NCI-H82 treated with DMSO at 0.1 percent for 48 hours (cell line): ENCODE results near the gene GRM5.

Experiments used
- DNase-seq: peaks from one replicate; lab custom pipeline; 2025; ENCODE audit not compliant: unreplicated experiment; lab: John Stamatoyannopoulos, UW

GRM5 gene

DNA sequence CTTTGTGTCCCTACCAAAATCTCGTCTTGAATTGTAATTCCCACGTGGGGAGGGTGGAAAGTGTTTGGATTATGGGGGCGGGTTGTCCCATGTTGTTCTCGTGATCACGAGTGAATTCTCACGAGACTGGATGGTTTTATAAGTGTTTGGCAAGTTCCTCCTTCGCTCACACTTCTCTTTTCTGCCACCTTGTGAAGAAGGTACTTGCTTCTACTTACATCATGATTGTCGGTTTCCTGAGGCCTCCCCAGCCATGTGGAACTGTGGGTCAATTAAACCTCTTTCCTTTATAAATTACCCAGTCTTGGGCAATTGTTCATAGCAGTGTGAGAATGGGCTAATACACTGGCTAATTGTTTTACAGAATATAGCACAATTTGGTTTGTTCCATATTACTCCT, 326.3 kb downstream of the GRM5 start:
- DNase-seq: no peak

DNA sequence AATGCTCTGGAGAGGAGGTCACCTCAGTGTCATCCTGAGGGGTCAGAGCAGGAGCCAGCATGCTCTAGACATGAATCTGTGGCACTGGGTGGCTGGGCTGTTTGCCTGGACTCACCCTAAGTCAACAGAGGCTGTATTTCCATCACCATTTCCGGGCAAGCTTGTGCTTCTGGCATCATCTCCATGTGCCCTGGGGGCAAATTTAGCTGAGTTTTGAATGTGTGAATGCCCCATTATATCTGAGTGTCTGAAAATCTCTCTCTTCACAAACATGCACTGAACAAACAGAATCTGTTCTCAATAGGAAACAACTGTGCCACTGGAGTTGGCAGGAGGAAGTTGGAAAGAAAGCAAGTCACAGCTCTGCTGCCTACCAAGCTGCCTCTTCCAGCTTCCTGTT, 356.2 kb downstream of the GRM5 start:
- no peak for DNase-seq

GRCh38 chr11:88704485-88704884, 361.3 kb downstream of the GRM5 start:
- no peak for DNase-seq

DNA sequence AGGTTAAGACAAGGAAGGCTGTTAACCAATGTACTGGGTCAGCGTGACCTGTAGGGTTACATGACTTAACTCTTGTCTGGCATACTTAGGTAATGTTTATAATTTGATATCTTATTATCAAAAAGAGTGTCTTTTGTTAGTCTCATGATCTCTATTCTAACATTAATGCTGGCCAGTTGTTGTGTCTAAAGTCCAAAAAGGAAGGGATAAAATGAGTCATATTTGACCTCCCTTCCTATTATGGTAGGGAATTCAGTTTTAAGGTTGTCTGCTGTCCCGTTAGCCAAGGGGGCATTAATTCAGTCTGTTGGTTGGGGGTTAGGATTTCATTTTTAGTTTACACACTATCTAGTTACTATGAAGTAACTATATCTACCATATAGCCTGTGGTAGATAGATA, 364.0 kb downstream of the GRM5 start:
- DNase-seq: no peak

DNA sequence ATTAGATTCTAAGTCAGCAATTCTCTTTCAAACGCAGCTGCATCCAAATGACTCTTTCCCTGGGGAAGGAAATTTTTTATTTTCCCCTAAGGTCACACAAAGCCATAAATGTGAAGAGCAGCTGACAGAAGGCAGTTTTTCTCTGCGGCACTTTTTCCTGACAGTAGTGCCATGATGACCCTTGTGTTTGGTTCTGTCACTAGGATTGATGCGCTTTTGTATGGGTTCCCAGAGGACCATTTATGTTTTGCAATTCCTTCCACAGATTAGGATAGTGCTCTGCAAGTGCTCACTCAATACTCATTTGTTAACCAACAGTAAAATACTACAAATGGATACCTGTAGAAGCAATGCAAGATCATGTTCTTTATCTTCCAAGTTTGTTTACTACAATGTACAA, 368.6 kb downstream of the GRM5 start:
- no peak for DNase-seq

DNA sequence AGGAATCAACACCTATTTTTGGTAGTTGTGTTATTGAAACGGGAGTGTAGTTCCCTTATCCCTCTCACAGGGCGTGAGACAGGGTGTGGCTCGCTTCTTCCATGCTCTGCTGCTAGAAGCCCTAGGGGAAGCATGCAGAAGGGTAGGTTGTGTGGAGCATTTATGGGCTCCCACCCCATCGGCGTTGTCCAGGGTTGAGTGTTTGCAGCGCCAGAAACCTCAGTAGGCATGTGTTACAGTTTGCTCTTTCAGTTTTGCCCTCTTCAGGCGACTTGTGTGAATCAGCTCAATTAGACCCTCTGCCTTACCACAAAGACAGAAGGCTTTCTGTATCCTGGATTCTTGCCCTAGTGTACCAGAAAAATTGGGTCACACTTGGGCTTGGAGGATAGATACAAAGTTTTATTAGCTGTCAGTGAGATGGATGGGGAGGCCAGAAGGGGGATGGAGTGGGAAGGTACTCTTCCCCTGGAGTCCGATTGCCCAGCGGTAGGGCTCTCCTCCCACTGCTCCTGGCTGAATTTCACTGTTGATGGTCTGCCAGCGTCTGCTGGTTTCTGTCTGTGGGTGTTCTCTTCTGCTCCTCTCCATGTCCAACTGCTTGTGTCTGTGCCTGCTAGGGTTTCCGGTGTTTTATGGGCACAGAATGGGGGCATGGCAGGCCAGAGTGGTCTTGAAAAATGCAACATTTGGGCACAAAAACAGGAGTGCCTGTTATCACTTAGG, 369.9 kb downstream of the GRM5 start:
- no peak for DNase-seq

DNA sequence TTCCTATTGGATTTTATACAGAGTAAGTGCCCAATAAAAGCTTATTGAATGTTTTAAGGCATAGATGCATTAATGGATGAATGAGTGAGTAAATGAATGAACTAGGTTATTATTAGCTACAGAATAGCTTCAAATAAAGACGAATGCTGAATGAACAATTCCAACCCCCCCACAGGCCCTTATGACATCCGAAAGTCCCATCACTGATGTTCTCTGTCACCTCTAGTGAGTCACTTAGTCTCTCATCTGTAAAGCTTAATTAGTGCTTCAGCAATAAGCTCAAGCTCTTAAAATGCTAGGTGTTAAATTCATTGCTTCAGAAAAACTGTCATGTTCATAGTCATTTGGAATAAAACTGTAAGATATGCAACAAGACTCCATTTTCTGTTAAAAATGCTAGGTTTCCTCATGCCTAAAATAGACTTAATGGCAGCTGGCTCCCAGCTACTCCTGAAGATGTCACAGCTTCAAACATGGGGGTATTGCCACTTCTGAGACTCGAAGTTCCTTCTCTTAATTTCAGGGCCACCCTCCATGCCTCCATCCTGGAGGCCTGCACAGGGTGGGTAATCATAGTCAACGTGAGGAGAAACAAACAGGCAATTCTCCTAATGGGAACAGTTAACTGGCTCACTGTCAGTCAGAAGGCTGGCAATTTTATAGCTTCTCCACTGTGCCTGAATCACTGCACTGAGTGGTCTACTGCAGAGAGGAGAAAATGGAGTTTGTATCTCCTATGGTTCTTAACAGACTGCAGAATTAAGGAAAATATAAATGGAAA, 373.3 kb downstream of the GRM5 start:
- DNase-seq: no peak

- DNase-seq: no peak
These were observed 376.1 kb downstream of the GRM5 start for GRCh38 chr11:88689548-88690240.

DNA sequence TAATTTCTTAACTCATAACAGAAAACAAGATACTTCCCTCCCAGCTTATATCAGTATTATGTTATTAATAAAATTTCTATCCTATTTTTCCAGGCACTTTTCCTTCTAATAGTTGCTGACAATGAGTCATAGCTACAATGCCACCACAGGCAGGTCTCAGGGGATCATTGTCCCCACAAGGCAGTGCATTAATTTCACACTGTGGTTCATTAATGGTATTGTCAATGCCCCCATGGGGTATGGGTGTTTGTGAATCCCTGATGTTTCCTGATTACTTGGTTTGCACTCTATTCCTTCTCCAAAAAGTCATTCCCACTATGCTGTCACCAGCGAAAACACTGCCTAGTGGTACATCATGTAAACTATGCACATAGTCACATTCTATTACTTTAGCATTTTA, 382.8 kb downstream of the GRM5 start:
- no peak for DNase-seq

DNA sequence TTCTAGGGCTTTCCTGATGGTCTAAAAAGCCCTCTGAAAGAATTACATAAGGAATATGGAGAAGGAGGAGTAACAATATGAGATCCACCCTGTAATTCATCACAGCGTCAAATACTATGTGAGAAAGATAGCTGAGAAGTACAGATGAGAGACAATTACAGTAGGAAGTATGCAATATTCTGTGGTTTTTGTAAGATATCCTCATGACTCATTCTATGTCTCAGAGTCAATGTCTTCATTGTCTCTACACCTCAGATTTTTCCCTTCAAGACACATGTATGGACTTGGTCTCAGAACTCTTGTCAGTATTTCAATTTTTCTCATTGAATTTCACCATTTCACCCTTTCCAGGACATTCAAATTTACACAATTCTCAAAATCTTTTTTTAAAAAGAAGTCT, 385.0 kb downstream of the GRM5 start:
- no peak for DNase-seq

GRCh38 chr11:88666364-88666763, 399.4 kb downstream of the GRM5 start:
- DNase-seq: no peak

DNA sequence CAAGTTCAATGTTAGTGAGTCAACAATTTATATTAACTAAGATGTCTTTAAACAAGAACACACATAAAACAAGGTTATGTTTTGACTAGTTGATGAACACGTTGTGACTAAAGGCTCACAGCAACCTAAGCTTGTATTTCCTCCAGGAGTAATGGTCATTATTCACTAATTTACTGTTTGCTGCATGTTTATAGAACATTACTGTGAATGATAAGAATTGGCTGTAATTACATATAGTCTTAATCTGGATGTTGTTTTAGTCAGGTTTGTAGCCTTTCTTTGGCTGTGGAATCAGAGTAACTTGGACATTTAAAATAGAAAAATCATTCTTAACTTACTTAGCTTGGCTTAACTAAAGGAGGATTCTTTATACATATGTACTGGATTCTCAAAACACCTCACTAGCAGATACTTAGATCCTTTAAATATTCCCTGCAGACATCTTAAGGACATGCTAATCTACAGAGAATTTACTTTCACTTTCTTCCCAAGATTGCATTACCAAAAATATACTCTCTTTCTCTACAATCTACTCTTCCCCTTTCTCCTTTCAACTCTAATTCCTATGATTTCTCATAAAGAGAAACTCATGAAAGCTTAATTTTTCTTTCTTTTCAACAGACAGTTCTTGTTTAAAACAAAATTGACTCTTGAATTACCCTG, 408.6 kb downstream of the GRM5 start:
- DNase-seq: no peak

- DNase-seq: no peak
These were observed 409.5 kb downstream of the GRM5 start for GRCh38 chr11:88656283-88656682.

- DNase-seq: no peak
These were observed 410.1 kb downstream of the GRM5 start for GRCh38 chr11:88655656-88656055.

- no peak for DNase-seq
These were observed 410.6 kb downstream of the GRM5 start for GRCh38 chr11:88655196-88655595.

DNA sequence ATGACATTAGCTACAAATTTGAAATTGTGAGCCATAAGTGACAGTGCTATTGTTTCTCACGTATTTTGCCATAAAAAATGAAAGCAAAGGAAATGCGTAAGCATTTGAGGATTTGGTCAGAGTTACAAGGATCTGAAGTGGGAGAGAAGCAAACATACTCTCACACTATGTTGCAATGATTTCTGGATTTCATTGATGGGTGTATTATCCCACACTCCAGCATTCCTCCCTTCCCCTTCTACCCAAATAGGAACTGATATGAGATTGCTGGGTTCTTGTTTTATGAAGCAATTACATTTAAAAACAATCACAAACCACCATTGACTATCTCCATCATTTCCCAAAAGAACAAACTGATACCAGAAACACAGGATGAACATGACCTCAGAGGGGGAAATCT, 414.2 kb downstream of the GRM5 start:
- no peak for DNase-seq

- no peak for DNase-seq
These were observed 421.1 kb downstream of the GRM5 start for GRCh38 chr11:88644724-88645123.

DNA sequence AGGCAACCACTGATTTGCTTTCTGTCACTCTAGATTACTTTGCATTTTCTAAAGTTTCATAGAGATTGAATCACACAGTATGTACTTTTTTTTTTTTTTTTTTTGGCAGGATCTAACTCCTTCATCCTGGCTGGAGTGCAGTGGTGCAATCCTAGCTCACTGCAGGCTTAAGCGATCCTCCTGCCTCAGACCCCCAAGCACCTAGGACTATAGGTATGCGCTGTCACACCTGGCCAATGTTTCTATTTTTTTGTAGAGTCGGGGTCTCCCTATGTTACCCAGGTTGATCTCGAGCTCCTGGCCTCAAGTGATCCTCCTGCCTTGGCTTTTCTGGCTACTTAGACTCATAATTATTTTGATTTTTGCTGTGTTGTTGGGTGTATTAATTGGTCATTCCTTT, 433.6 kb downstream of the GRM5 start:
- DNase-seq: no peak

DNA sequence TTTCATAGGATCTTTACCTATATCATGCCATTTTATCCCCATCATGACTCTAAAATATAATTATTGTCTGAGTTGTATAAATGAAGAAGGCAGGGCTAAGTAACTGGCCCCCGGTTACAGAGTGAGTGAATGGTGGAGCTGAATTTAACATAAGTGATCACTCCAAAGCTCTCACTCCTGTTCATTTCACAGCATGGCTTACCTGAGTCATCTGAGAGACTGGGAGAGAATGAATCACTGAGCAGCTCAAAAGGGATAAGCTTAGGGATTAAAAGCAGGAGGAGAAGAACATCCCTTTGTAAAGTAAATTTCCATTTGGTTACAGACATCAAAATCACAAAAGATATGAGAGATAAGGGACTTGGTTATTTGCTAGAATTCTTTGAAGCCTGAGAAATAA, 434.3 kb downstream of the GRM5 start:
- no peak for DNase-seq

- no peak for DNase-seq
These were observed 436.3 kb downstream of the GRM5 start for GRCh38 chr11:88629496-88629895.

DNA sequence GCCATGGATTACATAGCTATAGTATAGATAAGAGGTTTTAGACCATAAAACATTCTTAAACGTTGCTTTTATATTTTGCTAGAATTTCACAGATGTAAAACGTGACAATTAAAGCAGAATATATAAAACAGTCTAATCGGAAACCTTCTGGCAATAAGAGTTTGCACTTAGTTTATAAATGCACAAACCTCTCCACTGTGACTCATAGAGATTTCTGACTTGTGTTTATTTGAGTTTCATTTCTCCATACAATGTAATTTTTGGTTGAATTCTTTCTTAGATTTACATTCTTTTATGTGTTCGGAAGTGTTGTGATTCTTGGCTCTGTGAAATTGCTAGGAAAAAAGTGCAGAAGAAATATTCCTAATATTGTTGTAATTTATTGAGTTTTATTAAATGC, 439.6 kb downstream of the GRM5 start:
- DNase-seq: no peak

GRCh38 chr11:88623531-88623930, 442.3 kb downstream of the GRM5 start:
- DNase-seq: no peak
